IPS-18a (cell line): ENCODE data around the gene KLHL13.
"Not testable (repeated sequence)": the region's sequence is repeated elsewhere in the genome, so short reads cannot be mapped to it uniquely, and the experiment has no call there.

ENCODE experiments used
- H3K27ac ChIP-seq: one replicate; pipeline ENCODE4 v1.5.1; 2013; ENCODE audit warnings: low read length
- H3K27me3 ChIP-seq: one replicate; pipeline ENCODE4 v1.6.1; 2013; ENCODE audit warnings: mild to moderate bottlenecking, low read length; ENCODE audit not compliant: control insufficient read depth, insufficient read depth
- H3K36me3 ChIP-seq: one replicate; pipeline ENCODE4 v1.6.1; 2013; ENCODE audit warnings: low read depth, low read length; ENCODE audit not compliant: control insufficient read depth
- H3K4me1 ChIP-seq: one replicate; pipeline ENCODE4 v1.6.1; 2013; ENCODE audit warnings: low read depth, low read length; ENCODE audit not compliant: control insufficient read depth
- H3K4me3 ChIP-seq: one replicate; pipeline ENCODE4 v1.5.1; 2013; ENCODE audit warnings: low read length
- H3K9ac ChIP-seq: one replicate; pipeline ENCODE4 v1.6.1; 2013; ENCODE audit warnings: mild to moderate bottlenecking, low read length, moderate library complexity
- H3K9me3 ChIP-seq: one replicate; pipeline ENCODE4 v1.6.1; 2013; ENCODE audit warnings: low read depth, low read length; ENCODE audit not compliant: control insufficient read depth

The KLHL13 gene

DNA sequence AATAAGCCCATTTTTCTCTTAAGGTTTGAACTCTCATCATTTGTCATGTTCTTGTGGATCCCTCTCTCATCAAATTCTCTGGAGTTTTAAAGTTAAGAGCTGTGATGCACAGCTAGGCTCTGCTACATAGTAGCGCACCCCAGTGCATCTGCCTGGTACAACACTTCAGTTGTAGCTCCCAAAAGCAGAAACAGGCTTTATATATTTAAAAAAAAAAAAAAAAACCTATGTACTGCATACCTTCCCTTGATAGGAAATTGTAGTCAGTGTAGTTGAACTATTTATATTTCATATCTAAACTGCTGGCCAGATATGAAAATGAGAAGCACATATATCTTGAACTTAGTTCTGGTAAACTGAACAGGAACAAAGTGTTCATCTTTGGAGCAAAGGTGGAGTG is 131.4 kb downstream of the KLHL13 start:
- no peaks in the 10 kb centered on the region for H3K27me3 ChIP-seq
- H3K36me3 ChIP-seq = no peaks in the 10 kb centered on the region
- peaks cover 7% of the 10 kb centered on the region for H3K9me3 ChIP-seq
- H3K4me1 ChIP-seq = no peaks in the 10 kb centered on the region
- H3K27ac ChIP-seq = no peak overlapping the region
- H3K9ac ChIP-seq = no peak overlapping the region
- H3K4me3 ChIP-seq = no peak overlapping the region

- no peaks in the 10 kb centered on the region for H3K27me3 ChIP-seq
- H3K9ac ChIP-seq = no peak overlapping the region
- no peak overlapping the region for H3K27ac ChIP-seq
- H3K9me3 ChIP-seq = peaks cover 8% of the 10 kb centered on the region
- H3K4me1 ChIP-seq = no peaks in the 10 kb centered on the region
- no peak overlapping the region for H3K4me3 ChIP-seq
- H3K36me3 ChIP-seq = no peaks in the 10 kb centered on the region
These were observed 133.8 kb downstream of the KLHL13 start for GRCh38 chrX:117982694-117983392.

DNA sequence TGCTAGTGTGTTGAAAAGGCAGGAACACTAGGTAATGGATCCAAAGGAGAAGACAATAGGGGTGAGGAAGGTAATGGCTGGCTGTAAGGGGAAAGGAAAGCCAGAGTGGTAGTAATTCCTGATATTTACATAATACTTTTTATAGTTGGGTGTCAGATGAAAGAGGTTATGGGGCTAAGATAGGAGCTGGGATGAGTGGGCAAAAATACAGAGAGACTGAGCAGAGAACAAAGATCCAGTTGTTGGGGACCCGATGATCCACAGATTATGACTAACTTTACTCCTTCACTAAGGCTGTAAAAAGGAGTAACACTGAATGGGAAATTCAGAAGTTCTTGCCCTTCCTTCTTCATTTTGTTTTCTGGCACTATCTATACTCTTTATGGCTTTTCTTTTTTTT is 138.2 kb downstream of the KLHL13 start:
- H3K27ac ChIP-seq = no peak overlapping the region

DNA sequence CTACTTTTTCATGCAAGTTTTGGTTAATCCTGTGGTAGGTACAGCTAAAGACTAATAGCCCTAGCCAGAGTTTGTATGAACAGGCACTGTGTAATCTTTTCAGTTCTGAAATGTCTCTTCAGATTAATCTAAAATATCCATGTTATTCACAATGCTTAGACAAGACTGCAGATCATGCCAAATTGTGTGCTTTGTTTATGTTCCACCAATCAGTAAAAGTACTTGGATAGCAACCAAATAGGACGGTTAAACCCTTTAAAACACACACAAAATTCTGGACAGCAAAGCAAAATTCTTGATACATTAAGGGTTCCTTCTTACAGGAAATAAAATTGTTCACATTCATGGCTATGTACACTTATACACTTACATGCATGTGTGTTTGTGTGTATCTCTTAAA is 139.1 kb downstream of the KLHL13 start:
- Histone ChIP-seq H3K36me3 (no peaks in the 10 kb centered on the region), H3K9me3 (peaks cover 22% of the 10 kb centered on the region), H3K9ac (no peak overlapping the region), H3K4me3 (no peak overlapping the region), H3K4me1 (peaks cover 7% of the 10 kb centered on the region), H3K27ac (no peak overlapping the region), H3K27me3 (no peaks in the 10 kb centered on the region)

More for the DNA sequence above, 138.2 kb downstream of the KLHL13 start:
- Histone ChIP-seq H3K9me3 (peaks cover 19% of the 10 kb centered on the region), H3K36me3 (no peaks in the 10 kb centered on the region), H3K4me1 (peaks cover 5% of the 10 kb centered on the region), H3K4me3 (no peak overlapping the region), H3K9ac (no peak overlapping the region), H3K27me3 (no peaks in the 10 kb centered on the region)

DNA sequence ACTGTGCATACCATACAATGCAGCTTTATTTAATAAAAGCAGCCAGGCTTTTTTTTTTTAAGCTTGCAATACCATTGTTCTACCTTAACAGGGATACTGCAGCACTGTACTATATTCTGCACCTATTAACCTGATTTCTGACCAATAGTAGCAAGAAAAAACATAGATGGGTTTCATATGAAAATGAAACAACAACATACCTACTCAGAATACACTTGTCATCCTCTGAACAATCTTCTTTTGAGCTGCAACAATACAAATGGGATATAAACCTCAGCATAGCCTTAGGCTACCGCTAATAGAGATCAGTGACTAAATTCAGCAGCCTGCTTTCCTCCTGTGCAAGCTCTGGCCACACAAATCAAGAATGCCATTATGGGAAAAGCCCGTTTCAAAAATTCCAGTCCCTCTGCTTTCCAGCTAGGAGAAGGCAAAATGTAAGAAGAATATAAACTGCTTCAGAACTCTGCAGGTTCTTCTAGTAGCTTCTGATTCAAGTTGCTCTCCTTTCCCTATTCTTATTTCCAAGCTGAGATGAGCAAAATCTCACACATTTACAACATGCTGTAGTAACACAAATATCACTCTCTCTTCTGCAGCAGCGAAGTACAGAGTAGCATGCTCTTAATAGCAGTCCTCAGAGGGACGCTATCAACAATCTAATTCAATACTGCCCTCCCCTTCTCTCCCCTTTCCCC is 143.4 kb downstream of the KLHL13 start:
- peak overlapping the region; percentile 59 for H3K9ac ChIP-seq
- peaks cover 14% of the 10 kb centered on the region for H3K4me1 ChIP-seq
- no peak overlapping the region for H3K27ac ChIP-seq
- H3K9me3 ChIP-seq = peaks cover 23% of the 10 kb centered on the region
- no peaks in the 10 kb centered on the region for H3K27me3 ChIP-seq
- H3K36me3 ChIP-seq = no peaks in the 10 kb centered on the region
- H3K4me3 ChIP-seq = peak overlapping the region; percentile 3

- Histone ChIP-seq H3K9me3 (peaks cover 19% of the 10 kb centered on the region), H3K36me3 (no peaks in the 10 kb centered on the region), H3K27me3 (no peaks in the 10 kb centered on the region), H3K27ac (peak overlapping the region; percentile 12), H3K4me1 (peaks cover 14% of the 10 kb centered on the region), H3K9ac (peak overlapping the region; percentile 59), H3K4me3 (no peak overlapping the region)
These were observed 143.9 kb downstream of the KLHL13 start for GRCh38 chrX:117972711-117973109.

- Histone ChIP-seq H3K4me1 (peaks cover 14% of the 10 kb centered on the region), H3K27me3 (no peaks in the 10 kb centered on the region), H3K9ac (no peak overlapping the region), H3K4me3 (no peak overlapping the region), H3K27ac (no peak overlapping the region), H3K9me3 (peaks cover 9% of the 10 kb centered on the region), H3K36me3 (no peaks in the 10 kb centered on the region)
These were observed 146.8 kb downstream of the KLHL13 start for GRCh38 chrX:117969782-117970181.

- Histone ChIP-seq H3K27me3 (no peaks in the 10 kb centered on the region), H3K36me3 (no peaks in the 10 kb centered on the region), H3K9ac (no peak overlapping the region), H3K9me3 (peaks cover 9% of the 10 kb centered on the region), H3K4me1 (peaks cover 14% of the 10 kb centered on the region), H3K4me3 (no peak overlapping the region), H3K27ac (no peak overlapping the region)
These were observed 147.3 kb downstream of the KLHL13 start for GRCh38 chrX:117969328-117969727.

GRCh38 chrX:117959045-117959444 is 157.6 kb downstream of the KLHL13 start:
- Histone ChIP-seq H3K4me1 (no peaks in the 10 kb centered on the region), H3K27me3 (no peaks in the 10 kb centered on the region), H3K9me3 (no peaks in the 10 kb centered on the region), H3K27ac (no peak overlapping the region), H3K36me3 (no peaks in the 10 kb centered on the region), H3K4me3 (no peak overlapping the region), H3K9ac (no peak overlapping the region)

- Histone ChIP-seq H3K4me1 (no peaks in the 10 kb centered on the region), H3K9me3 (no peaks in the 10 kb centered on the region), H3K36me3 (no peaks in the 10 kb centered on the region), H3K27ac (no peak overlapping the region), H3K9ac (no peak overlapping the region), H3K4me3 (no peak overlapping the region), H3K27me3 (no peaks in the 10 kb centered on the region)
These were observed 159.5 kb downstream of the KLHL13 start for GRCh38 chrX:117957128-117957527.

GRCh38 chrX:117939296-117939695 is 177.3 kb downstream of the KLHL13 start:
- H3K36me3 ChIP-seq = not testable (repeated sequence)

GRCh38 chrX:117936118-117936517 is 180.5 kb downstream of the KLHL13 start:
- H3K36me3 ChIP-seq = no peaks in the 10 kb centered on the region
- no peak overlapping the region for H3K4me3 ChIP-seq
- H3K9me3 ChIP-seq = peaks cover 15% of the 10 kb centered on the region
- H3K27ac ChIP-seq = no peak overlapping the region
- no peaks in the 10 kb centered on the region for H3K27me3 ChIP-seq
- no peak overlapping the region for H3K9ac ChIP-seq
- H3K4me1 ChIP-seq = no peaks in the 10 kb centered on the region

More at GRCh38 chrX:117939296-117939695, 177.3 kb downstream of the KLHL13 start:
- peaks cover 15% of the 10 kb centered on the region for H3K9me3 ChIP-seq
- not testable (repeated sequence) for H3K27ac ChIP-seq, H3K9ac ChIP-seq, H3K27me3 ChIP-seq, H3K4me3 ChIP-seq, H3K4me1 ChIP-seq
